Measurements from ENCODE around the gene NLK.
"Not testable (repeated sequence)": the region's sequence is repeated elsewhere in the genome, so short reads cannot be mapped to it uniquely, and the experiment has no call there.

NLK gene

DNA sequence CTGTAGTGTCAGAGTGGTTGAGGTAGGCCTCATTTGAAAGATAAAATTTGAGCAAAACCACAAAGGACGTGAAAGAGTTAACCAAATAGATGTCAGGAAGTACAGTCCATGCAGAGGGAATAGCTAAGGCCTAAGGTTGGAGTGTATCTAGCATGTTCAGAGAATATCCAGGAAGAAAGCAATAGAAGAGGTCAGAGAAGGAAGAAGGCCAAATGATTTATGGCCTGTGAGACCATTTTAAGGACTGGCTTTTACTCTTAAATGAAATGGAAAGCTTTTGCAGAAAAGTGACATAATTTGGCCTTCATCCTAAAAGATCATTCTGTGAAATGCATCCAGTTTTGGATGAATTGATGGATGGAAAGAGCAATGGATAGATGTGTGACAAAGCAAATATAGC, 116.5 kb downstream of the NLK start:
- DNase-seq (ENCODE audit: low spot score): no peak

DNA sequence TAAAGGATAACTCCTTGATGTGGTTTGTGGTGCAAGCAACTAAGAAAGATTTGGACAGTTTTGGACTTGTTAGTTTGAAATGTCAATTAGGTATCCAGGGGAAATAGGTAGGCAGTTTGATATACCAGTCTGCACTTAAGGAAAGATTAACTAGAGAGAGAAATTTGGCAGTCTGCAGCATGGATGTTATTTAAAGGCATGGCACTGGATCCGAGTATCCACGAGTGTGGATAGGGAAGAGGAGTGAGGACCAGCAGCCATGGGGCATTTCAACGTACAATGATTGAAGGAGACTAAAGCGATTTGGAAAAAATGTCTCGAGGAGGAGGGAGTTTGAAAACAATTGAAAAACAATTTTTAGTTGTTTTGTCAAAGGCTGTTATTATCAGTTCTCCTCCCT, 117.4 kb downstream of the NLK start:
- no peak for DNase-seq (ENCODE audit: low spot score)

DNA sequence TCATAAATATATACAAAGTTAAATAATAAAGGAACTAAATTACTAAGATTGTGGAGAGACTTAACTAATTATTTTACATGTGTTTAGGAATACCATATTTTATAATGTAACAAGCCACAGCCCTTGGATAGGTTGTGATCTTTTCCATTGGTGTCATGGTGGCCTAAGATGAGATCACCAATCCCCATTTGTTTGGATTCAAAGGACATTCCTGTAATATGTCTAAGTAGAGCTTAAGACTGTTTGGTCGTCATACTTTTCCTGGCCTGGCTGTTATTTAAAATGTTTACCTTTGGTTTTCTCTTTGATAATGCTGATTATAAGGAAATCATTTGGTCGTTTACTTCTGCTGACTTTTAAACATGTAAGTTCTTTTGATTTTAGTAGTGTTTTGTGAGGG, 118.1 kb downstream of the NLK start:
- DNase-seq (ENCODE audit: low spot score): no peak

DNA sequence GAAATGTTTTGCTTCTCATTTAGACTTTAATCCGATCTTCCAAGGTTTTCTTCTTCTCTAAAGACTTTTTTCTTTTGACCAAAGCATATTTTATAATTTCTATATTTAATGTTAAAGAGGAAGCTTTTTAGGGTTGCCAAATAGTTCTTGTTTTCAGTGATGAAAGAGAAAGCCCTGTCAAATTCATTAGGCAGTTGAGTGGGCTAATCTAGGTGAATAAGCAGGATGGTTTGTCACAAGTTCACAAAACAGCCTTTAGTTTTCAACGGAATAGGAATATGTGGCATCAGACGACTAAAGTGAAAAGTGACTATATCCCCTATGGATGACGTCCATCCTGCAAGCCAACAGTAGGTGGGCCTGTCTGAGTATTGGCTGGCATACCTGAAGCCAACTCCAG, 118.8 kb downstream of the NLK start:
- no peak for DNase-seq (ENCODE audit: low spot score)

DNA sequence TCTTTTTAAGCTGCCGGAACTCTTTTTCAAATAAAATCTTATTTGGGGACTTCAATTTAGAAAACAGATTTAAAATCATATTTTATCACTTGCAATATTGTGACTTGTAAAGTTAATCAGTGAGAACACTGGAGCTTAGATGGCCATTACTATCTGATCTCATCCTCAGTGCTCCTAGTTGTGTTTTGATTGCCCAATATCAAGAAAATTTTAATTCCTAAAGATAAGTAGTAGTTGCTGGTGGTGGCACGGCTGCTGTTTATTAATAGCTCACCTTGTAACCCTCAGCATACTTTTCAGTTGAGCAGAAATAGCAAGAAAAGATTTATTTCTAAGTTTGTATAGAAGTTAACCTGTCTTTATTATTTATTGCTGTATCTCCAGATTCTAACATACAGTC, 124.0 kb downstream of the NLK start:
- DNase-seq (ENCODE audit: low spot score): no peak

DNA sequence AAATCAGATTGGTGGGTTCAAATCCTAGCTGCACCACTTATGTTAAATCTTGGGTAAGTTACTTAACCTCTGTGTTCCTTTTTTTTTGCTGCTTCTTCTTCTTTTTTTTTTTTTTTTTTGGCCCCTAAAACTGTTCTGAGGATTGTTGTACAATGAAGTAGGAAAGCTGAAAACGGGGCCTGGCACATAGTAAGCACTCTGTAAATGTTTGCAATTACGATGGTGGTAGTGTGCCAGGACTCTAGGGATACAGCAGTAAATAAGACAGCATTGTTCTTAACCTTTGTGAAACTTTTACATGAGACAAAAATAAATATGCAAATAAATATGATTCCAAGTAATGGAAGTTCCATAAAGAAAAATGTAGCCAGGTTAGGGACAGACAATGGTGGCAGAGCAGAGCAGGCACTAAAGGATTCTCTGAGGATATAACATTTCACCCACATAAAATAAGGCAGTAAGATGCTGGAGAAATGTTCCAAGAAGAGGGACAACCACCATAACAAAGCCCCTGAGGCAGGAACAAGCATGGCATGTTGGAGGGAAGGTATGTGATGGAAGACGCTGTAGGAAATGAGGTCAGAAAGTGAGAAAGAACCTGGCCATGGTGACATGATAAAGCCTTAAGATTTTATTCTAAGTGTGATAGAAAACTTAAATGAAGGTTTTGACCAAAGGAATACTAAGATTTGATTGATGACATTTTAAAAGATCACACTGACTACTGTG, 127.3 kb downstream of the NLK start:
- DNase-seq (ENCODE audit: low spot score): no peak

DNA sequence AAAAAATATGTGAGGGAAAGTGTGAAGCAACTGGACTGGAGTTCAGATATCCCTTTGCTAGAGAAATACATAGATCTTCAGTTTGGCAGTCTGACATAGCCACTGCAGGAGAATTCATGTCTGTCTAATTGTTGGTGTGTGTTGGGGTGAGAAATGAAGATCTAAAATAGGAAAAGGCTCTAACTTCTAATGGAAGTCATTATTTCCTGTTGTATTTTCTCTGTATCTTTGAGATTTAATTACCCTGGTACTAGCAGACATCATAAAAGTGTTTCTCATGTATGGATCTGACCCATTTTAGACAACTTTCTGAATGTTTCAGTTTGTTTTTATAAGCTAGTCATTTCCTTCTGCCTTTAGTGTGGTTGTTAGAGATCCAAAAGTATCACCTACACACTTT, 128.3 kb downstream of the NLK start:
- no peak for DNase-seq (ENCODE audit: low spot score)

DNA sequence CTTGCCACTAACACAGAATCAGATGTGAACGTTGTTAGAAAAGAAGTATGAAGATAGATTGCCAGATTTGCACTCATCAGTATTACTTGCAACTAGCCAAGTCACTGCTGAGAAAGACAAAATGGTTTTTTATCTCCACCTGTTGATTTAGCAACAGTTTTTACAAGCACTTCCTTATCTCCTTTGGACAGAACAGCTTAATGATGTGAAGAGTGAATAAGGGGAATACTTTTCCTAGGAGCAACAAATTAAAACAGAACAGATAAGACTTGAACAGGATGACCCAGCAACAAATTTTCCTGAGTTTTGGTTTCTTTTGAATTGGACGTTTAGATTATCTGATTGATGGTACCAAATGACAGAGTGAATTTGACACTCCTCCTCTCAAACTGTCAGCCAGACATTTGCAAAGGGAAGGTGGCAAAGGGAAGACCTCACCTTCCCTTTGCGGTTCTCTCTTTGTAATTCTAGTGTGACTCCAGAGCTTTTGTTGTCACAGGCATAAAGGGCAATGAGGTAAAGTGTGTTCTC, 130.6 kb downstream of the NLK start:
- no peak for DNase-seq (ENCODE audit: low spot score)

DNA sequence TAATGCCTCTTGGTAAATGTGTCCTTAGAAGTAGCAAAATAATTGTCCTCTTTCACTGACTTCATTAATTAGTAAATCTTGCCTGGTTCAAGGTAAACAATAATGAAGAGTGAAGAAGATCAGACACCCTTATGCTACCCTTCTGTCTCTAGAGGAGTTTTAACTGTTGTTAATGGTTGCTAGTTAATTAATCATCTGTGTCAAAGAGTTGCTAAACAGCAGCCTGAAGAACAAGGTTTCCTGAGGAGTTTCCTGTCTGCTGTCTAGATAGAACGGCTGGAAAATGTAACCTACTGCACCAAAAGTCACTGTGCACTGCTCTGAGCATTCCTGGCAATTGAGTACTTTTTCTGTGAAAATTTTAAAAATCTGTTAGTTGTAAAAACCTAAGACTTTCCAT, 131.3 kb downstream of the NLK start:
- DNase-seq (ENCODE audit: low spot score): no peak

DNA sequence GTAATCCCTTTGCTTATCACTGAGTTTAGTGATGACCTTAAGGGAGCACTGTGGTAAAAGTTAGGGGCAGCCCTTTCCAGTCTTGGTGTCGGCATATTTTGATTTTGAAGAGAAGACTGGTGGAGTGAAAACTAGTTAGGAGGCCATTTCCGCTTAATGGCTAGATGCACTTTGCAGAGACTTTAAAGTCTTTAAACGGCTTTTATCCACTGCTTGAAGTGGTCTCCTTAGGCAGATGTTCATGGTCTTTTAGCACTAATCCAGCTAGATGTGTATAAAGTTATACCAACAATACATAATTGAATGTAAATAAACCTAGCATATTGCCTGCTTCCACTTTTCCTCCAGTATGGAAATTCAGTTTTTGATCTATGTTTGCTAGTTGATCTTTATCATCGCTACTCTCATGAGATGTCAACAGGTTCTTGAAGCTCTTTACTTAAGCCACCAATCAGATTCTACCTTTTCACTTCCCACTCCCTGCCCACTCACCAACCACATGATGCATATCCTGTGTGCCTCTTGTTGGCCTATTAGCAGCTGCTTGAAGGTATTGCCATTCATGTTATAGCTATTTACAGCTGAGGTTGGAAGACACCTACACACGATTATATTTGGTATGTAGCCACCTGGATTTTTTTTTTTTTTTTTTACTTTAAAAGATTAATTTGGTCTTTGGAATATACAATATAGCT, 132.0 kb downstream of the NLK start:
- no peak for DNase-seq (ENCODE audit: low spot score)

DNA sequence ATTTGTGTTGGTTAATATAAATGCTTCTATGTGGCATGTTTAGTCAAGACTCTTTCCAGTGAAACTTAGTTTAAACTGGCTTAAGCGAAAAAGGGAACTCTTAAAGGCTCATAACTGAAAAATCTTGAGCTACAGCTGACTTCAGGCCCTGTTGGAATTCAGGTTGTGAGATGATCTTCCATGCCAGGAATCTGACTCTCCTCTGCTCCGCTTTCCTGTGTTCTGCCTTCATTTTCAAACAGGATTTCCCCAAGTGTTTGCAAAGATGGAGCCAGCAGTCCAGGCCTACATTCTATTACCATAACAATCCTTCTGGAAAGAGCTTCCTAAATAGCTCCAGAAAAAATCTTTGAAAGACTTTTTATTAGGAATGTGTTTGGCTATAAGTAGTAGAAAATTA, 134.9 kb downstream of the NLK start:
- no peak for DNase-seq (ENCODE audit: low spot score)

DNA sequence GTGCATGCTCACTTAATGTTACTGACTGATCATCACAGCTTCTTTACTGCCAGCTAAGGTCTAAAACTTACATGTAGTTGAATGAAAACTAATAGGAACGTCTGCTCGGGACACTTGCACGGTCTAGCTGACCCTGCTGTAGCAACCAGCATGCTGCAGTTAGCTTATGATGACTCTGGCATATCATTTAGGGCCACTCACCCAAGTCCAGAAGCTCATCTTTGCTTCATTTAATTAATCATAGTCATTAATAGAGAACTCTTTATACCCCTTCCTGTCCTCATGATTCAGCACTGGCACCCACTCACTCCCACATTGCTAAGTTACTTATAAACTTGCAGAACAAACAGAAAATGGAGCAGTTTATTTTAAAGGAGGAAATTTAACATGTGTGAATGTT, 136.3 kb downstream of the NLK start:
- no peak for DNase-seq (ENCODE audit: low spot score)

DNA sequence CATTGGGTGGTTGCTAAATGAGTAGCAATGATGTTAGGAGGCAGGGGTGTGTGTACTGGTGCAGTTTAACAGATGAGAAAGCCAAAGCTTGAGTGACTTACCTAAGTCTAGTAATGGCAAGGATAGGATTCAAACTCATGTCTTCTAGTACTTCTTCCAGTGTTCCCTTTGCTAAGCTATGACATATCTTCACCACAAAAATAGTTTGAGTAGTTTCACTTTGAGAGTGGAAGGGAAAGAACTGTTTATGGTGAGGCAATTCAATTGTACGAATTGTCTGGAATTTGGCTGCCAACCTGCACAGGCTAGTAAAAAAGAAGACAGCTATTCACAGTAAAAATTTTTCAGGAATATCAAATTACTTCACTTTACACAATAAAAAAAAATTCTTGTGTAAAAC, 138.0 kb downstream of the NLK start:
- no peak for DNase-seq (ENCODE audit: low spot score)

DNA sequence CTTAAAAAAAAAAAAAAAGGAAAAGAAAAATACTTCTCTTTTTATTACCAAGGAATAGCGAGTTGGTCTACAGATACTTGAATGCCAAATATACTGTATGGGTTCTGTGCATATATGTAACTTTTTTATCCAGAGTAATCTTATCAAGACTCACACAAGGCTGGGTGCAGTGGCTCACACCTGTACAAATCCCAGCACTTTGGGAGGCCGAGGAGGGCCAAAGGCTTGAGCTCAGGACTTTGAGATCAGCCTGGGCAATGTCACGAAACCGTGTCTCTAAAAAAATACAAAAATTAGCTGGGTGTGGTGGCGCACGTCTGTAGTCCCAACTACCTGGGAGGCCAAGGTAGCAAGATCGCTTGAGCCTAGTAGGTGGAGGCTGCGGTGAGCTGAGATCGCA, 139.1 kb downstream of the NLK start:
- DNase-seq (ENCODE audit: low spot score): no peak

DNA sequence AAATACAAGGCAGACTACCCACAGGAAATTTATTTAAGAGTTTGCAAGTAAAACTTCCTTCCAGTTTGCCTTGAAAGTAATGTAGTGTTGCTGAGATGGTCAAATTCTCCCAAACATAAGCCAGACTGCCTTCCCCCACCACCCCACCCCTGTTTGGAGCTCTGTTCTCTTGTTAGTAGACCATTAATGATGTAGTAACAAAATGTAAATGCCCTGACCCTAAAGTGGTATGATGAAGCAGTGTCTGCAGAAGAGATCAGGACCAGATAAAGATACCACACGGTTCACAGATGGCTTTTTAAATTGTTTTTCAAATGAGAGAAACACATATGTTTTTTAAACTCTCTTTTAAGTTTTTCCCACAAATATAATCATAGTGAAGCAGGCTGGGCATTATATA, 140.1 kb downstream of the NLK start:
- no peak for DNase-seq (ENCODE audit: low spot score)

DNA sequence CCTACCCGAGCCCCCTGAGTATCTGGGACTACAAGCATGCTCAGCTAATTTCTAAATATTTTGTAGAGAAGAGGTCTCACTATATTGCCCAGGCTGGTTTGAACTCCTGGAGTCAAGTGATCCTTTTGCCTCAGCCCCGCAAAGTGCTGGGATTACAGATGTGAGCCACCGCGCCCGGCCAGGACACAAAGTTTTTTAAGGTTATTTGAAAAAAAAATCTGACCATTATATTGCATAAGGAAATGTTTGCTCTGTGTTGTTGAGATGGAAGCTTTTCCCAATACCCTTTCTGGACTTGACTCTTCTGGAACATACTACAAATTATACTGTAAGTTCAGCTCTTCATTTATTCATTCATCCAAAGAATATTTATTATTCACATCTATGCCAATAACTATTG, 143.2 kb downstream of the NLK start:
- no peak for DNase-seq (ENCODE audit: low spot score)

DNA sequence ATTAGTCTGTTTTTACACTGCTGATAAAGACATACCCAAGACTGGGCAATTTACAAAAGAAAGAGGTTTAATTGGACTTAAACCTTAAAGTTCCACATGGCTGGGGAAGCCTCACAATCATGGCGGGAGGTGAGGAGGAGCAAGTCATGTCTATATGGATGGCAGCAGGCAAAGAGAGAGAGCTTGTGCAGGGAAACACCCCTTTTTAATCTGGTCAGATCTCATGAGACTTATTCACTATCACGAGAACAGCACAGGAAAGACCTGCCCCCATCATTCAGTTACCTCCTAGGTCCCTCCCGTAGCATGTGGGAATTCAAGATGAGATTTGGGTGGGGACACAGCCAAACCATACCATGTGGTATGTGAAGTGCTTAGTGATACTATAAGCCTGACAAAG, 144.0 kb downstream of the NLK start:
- not testable (repeated sequence) for DNase-seq (ENCODE audit: low spot score)

DNA sequence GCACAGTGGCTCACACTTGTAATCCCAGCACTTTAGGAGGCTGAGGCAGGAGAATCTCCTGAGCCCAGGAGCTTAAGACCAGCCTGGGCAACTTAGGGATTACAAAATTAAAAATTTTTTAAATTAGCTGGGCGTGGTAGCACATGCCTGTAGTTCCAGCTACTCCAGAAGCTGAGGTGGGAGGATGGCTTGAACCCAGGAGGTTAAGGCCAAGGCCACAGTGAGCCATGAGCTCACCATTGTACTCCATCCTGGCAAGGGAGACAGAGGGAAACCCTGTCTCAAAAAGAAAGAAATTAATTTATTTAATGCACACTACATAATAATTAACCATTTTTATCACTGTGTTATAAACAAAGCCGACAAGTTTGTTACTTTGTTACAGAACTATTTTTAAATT, 145.5 kb downstream of the NLK start:
- no peak for DNase-seq (ENCODE audit: low spot score)

DNA sequence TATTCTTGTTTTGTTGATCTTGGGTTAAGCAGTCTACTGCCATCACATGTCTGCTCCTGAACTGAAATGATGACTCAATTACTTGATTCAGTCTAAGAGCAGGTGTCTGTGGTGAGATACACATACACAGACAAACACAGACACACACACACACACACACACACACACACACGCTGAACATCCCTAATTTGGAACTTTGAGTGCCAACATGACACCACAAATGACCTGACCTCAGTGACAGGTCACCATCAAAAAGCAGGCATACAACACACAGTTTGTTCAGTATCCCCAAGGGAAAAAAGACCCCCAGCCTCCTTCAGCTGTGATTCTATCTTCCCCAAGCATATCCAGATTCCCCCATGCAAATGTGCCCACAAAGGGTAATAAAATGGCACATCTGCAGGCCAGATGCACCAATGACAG, 146.4 kb downstream of the NLK start:
- no peak for DNase-seq (ENCODE audit: low spot score)

DNA sequence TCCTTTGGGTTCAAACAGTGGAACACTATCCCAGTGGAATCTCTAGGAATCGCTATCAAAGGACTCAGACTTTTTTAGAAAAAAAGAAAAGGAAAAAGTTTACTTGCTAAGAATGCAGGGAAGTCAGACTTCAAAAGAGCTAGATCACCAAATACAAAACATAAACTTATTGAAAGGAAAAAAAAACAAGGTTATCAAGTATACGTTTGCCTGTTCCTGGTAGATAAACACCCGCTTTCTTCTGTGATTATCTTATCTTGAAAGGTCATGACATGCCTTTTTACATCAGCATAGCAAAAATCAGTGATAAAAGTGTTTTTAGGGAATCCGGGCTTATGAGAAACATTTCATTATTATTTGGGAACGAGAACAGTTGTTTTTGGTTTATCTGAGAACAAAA, 147.2 kb downstream of the NLK start:
- no peak for DNase-seq (ENCODE audit: low spot score)

DNA sequence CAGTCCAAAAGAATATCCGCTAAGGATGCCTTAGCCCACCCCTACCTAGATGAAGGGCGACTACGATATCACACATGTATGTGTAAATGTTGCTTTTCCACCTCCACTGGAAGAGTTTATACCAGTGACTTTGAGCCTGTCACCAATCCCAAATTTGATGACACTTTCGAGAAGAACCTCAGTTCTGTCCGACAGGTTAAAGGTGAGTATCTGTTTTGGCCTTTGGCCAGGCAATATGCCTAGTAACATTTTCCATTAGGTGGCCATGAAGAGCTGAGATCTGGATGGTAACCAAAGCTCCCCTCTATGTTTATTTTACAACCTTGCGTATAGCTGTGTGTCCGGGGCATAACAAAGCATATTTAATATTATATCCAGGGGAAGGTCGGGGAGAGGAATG, 148.5 kb downstream of the NLK start:
- no peak for DNase-seq (ENCODE audit: low spot score)

DNA sequence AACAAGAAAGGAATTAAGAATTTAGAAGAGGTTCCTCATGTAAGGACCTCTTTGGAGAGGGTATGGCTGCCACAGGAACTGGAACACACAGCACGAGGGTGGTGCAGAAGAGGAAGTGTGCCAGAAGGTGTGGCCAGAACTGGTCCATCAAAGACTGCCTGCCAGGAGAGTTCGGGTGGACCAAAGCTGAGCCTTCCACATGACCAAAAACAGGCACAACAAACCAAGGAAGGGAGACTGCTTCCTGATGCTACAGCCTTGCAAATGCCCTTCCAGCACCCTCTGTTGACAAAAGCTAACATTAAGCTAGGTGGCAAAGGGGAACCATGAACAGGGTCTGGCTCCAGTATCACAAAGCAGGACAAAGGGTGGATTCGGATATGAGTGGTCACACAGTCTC, 150.8 kb downstream of the NLK start:
- DNase-seq (ENCODE audit: low spot score): no peak

DNA sequence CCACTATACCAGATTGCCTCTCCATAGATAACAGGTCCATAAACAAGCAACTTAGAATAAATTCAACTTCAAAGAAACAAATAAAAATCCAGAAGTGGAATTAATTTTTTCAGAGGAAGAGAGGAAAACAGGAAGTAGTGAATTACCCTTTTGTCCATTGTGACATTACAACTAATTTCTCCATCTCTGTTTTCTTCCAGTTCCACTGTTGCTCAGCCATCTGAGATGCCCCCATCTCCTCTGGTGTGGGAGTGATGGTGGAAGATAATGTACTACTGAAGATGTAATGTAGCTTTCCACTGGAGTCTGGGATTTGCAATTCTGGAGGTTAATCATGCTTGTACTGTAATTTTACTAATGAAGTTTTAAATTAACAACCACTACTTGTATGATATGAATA, 151.9 kb downstream of the NLK start:
- DNase-seq (ENCODE audit: low spot score): no peak

DNA sequence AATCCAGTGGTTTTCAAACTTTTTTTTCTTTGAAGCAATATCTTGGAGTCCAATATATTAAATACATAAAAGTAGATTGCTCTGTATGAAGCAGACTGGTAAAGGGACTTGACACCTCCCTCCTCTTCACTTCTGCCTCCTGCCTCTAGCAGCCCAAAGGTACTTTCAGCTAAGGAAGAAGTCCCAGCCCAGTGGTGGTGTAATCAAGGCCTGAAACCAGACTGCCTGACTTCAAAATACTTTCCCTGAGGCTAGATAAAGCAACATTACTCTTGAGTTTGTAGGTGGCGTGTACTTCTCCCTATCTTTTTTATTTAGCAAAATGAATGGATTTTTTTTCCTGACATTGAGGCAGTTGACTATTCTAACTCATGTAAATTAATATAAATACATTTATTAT, 154.2 kb downstream of the NLK start:
- no peak for DNase-seq (ENCODE audit: low spot score)
